ENCODE data around the gene ZGPAT.

DNA sequence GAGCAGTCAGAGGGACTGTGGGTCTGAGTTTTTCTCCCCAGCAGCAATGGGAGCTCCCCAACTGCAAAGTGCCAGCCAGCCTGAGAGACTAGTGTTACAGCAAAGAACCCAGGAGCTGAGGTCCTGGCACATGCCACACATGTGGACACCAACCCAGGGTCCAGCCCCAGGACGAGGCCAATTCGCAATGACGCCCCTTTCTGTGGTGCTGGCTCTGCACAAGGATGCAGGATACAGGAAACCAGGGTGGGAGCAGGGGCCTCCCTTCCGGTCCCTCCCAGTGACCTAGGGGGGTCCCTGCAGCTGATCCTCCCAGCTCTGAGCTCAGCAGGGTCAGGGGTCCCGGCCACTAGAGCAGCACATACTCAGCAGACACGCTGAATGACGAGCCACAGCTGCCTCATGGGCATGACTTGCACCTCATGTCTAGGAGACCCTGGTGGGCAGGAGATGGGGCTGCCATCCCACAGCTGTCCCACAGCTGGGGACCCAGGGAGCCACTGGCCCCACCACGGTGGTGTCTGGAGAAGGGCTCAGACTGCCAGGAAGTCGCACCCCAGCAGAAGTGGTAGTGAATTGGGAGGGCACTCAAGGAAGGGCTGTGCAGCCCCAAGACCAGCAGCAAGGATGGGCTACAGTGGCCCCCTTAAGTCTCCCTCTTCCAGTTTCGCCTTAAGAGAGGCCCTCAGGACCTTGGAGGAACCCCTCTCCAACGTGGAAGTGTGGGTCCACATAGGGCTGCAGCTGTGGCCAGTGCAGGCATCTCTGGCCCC, 3.7 kb upstream of the ZGPAT start:
- TF ChIP-seq, protein P1, sequence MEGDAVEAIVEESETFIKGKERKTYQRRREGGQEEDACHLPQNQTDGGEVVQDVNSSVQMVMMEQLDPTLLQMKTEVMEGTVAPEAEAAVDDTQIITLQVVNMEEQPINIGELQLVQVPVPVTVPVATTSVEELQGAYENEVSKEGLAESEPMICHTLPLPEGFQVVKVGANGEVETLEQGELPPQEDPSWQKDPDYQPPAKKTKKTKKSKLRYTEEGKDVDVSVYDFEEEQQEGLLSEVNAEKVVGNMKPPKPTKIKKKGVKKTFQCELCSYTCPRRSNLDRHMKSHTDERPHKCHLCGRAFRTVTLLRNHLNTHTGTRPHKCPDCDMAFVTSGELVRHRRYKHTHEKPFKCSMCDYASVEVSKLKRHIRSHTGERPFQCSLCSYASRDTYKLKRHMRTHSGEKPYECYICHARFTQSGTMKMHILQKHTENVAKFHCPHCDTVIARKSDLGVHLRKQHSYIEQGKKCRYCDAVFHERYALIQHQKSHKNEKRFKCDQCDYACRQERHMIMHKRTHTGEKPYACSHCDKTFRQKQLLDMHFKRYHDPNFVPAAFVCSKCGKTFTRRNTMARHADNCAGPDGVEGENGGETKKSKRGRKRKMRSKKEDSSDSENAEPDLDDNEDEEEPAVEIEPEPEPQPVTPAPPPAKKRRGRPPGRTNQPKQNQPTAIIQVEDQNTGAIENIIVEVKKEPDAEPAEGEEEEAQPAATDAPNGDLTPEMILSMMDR (IDR thresholded peaks at IDR 0.05): no peak
- no peak for TF ChIP-seq ZFX (IDR thresholded peaks at IDR 0.05; ENCODE audit: borderline replicate concordance)
